PC-3 (cell line): ENCODE data around the gene HIRA. TPM values are rescaled to one million over a fixed set of nuclear protein-coding genes. Genes with fewer than 3 reads are reported as not detected.

ENCODE experiments used
- ATAC-seq: fragments of 200-7000 bp; cut with Tn5 transposase; 2 replicates; pipeline ENCODE4 v1.9.1; 2020; ENCODE audit warnings: mild to moderate bottlenecking, moderate library complexity
- BruUV-seq: library from RNA; stranded (reverse); fragments of 400-500 nt; replicated peaks from 2 replicates; lab custom pipeline; 2021; lab: Mats Ljungman, UMichigan
- CTCF ChIA-PET: fragments of 300-600 bp; sonication (Branson Sonifier 250); formaldehyde crosslinking; loops from one replicate; lab custom pipeline; 2022; ENCODE audit warnings: antibody characterized with exemption; lab: Charles Lee
- POLR2A ChIA-PET: fragments of 300-600 bp; sonication (Branson Sonifier 250); formaldehyde crosslinking; loops from one replicate; lab custom pipeline; 2022; ENCODE audit warnings: antibody characterized with exemption; ENCODE audit not compliant: unreplicated experiment; lab: Charles Lee
- DNase-seq: peaks from one replicate; pipeline ENCODE4 v3.0.0-alpha.2; 2015
- H2AFZ ChIP-seq: fragments of 300-600 bp; sonication (generic); 2 replicates; pipeline ENCODE4 v1.6.0; 2016; ENCODE audit warnings: antibody characterized with exemption, low read length
- H3F3A ChIP-seq: fragments of 300-600 bp; sonication (generic); one replicate; pipeline ENCODE4 v1.6.0; 2017; ENCODE audit warnings: antibody characterized with exemption, low read length, control low read depth, mild to moderate bottlenecking; ENCODE audit not compliant: unreplicated experiment
- H3K27ac ChIP-seq: fragments of 300-600 bp; sonication (generic); 2 replicates; pipeline ENCODE4 v1.5.1; 2016; ENCODE audit warnings: mild to moderate bottlenecking, low read length
- H3K27me3 ChIP-seq: fragments of 300-600 bp; sonication (generic); 2 replicates; pipeline ENCODE4 v1.6.1; 2016; ENCODE audit warnings: low read length, mixed read lengths
- H3K36me3 ChIP-seq: fragments of 300-600 bp; sonication (generic); 2 replicates; pipeline ENCODE4 v1.6.1; 2016; ENCODE audit warnings: low read depth, mixed run types, low read length, mixed read lengths
- H3K4me1 ChIP-seq: fragments of 300-600 bp; sonication (generic); 2 replicates; pipeline ENCODE4 v1.5.1; 2016; ENCODE audit warnings: low read length; ENCODE audit not compliant: insufficient read depth
- H3K4me2 ChIP-seq: fragments of 300-600 bp; sonication (generic); 2 replicates; pipeline ENCODE4 v1.6.0; 2016; ENCODE audit warnings: low read length
- H3K4me3 ChIP-seq: fragments of 300-600 bp; sonication (generic); 2 replicates; pipeline ENCODE4 v1.5.1; 2016; ENCODE audit warnings: mild to moderate bottlenecking, low read length, mixed read lengths
- H3K79me2 ChIP-seq: fragments of 300-600 bp; sonication (generic); 2 replicates; pipeline ENCODE4 v1.6.1; 2017; ENCODE audit warnings: low read length, mixed read lengths
- H3K9ac ChIP-seq: fragments of 300-600 bp; sonication (generic); 2 replicates; pipeline ENCODE4 v1.6.0; 2016; ENCODE audit warnings: mild to moderate bottlenecking, low read length
- H3K9me2 ChIP-seq: fragments of 300-600 bp; sonication (generic); replicated peaks from 2 replicates; pipeline ENCODE4 v1.6.1; 2016; ENCODE audit warnings: mixed run types, low read length, mixed read lengths
- H3K9me3 ChIP-seq: fragments of 300-600 bp; sonication (generic); 2 replicates; pipeline ENCODE4 v1.6.1; 2016; ENCODE audit warnings: low read length, mixed read lengths
- H4K20me1 ChIP-seq: fragments of 300-600 bp; sonication (generic); 2 replicates; pipeline ENCODE4 v1.6.1; 2016; ENCODE audit warnings: low read length, mixed read lengths
- EZH2 ChIP-seq: fragments of 300-600 bp; sonication (generic); IDR thresholded peaks from one replicate; pipeline ENCODE4 v1.6.1; 2017; ENCODE audit warnings: antibody characterized with exemption, mild to moderate bottlenecking, low read length; ENCODE audit not compliant: unreplicated experiment
- EZH2phosphoT487 ChIP-seq: fragments of 300-600 bp; sonication (generic); IDR thresholded peaks from 2 replicates; pipeline ENCODE4 v1.6.1; 2018; ENCODE audit warnings: mild to moderate bottlenecking, antibody characterized with exemption, low read length, borderline replicate concordance
- intact Hi-C: fragments of 100-400 bp; cut with micrococcal nuclease; formaldehyde crosslinking; loops from 2 replicates; pipeline ENCODE4 v1.9.0; 2023
- total RNA-seq: library from RNA; depleted of rRNA; stranded (reverse); fragments of >200 nt; gene quantifications from 2 replicates; pipeline ENCODE4 v1.2.3, GENCODE V29; 2014
- TF ChIP-seq, protein P1 (sequence below): fragments of 300-600 bp; sonication (generic); conservative IDR thresholded peaks from 2 replicates; pipeline ENCODE4 v1.5.1; 2017; ENCODE audit warnings: antibody characterized with exemption, low read depth, mild to moderate bottlenecking, low read length

The HIRA gene
- total RNA-seq, 1 experiment from 2014 or later: 12.4 TPM

GRCh38 chr22:19451570-19451969 lies 20.0 kb upstream of the HIRA start:
- Histone ChIP-seq H3K4me3 (no peak overlapping the region), H3K79me2 (peaks cover 6% of the 10 kb centered on the region), H3K36me3 (peaks cover 25% of the 10 kb centered on the region; the same call in 1 of the 2 replicates), H3K27me3 (no peaks in the 10 kb centered on the region), H3F3A (no peaks in the 10 kb centered on the region), H3K9me3 (no peaks in the 10 kb centered on the region), H3K9me2 (no peaks in the 10 kb centered on the region), H3K4me1 (peaks cover 7% of the 10 kb centered on the region; the same call in 1 of the 2 replicates), H4K20me1 (no peaks in the 10 kb centered on the region), H3K9ac (no peak overlapping the region), H3K27ac (no peak overlapping the region), H2AFZ (no peak overlapping the region), H3K4me2 (no peak overlapping the region)
- TF ChIP-seq EZH2phosphoT487 (no peak), EZH2 (no peak)
- TF ChIP-seq, protein P1, sequence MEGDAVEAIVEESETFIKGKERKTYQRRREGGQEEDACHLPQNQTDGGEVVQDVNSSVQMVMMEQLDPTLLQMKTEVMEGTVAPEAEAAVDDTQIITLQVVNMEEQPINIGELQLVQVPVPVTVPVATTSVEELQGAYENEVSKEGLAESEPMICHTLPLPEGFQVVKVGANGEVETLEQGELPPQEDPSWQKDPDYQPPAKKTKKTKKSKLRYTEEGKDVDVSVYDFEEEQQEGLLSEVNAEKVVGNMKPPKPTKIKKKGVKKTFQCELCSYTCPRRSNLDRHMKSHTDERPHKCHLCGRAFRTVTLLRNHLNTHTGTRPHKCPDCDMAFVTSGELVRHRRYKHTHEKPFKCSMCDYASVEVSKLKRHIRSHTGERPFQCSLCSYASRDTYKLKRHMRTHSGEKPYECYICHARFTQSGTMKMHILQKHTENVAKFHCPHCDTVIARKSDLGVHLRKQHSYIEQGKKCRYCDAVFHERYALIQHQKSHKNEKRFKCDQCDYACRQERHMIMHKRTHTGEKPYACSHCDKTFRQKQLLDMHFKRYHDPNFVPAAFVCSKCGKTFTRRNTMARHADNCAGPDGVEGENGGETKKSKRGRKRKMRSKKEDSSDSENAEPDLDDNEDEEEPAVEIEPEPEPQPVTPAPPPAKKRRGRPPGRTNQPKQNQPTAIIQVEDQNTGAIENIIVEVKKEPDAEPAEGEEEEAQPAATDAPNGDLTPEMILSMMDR: no peak
- intact Hi-C loops: no loop called here
- BruUV-seq: no TSS peak
- CTCF ChIA-PET: no interaction called here
- DNase-seq: no peak
- no peak for ATAC-seq
- POLR2A ChIA-PET: no interaction called here

- H3K4me3 ChIP-seq: no peak overlapping the region
- ChIA-PET CTCF (no interaction called here), POLR2A (no interaction called here)
- intact Hi-C loops: no loop called here
- H3K9me3 ChIP-seq: no peaks in the 10 kb centered on the region
- no peak for DNase-seq
- no peaks in the 10 kb centered on the region for H4K20me1 ChIP-seq
- H3F3A ChIP-seq: no peaks in the 10 kb centered on the region
- peaks cover 16% of the 10 kb centered on the region for H3K79me2 ChIP-seq
- H3K27me3 ChIP-seq: no peaks in the 10 kb centered on the region
- no peak overlapping the region for H3K9ac ChIP-seq
- H3K4me1 ChIP-seq: peaks cover 12% of the 10 kb centered on the region
- H3K4me2 ChIP-seq: no peak overlapping the region
- no peak for ATAC-seq
- BruUV-seq: no TSS peak
- H3K9me2 ChIP-seq: no peaks in the 10 kb centered on the region
- H2AFZ ChIP-seq: no peak overlapping the region
- no peak for TF ChIP-seq EZH2
- H3K36me3 ChIP-seq: peaks cover 20% of the 10 kb centered on the region; the same call in 1 of the 2 replicates
- no peak overlapping the region for H3K27ac ChIP-seq
These were observed 19.0 kb upstream of the HIRA start for GRCh38 chr22:19450363-19451175.

- no peaks in the 10 kb centered on the region for H3F3A ChIP-seq
- intact Hi-C loops: no loop called here
- no peak overlapping the region for H3K4me3 ChIP-seq
- no peaks in the 10 kb centered on the region for H3K27me3 ChIP-seq
- CTCF ChIA-PET: no interaction called here
- H3K36me3 ChIP-seq: peaks cover 16% of the 10 kb centered on the region; the same call in 1 of the 2 replicates
- TF ChIP-seq EZH2 (no peak), EZH2phosphoT487 (no peak)
- TF ChIP-seq, protein P1: no peak
- H3K9ac ChIP-seq: no peak overlapping the region
- no peak overlapping the region for H3K27ac ChIP-seq
- H3K9me2 ChIP-seq: no peaks in the 10 kb centered on the region
- no peak overlapping the region for H3K4me2 ChIP-seq
- H3K4me1 ChIP-seq: peaks cover 12% of the 10 kb centered on the region
- POLR2A ChIA-PET: no interaction called here
- H4K20me1 ChIP-seq: no peaks in the 10 kb centered on the region
- no peak for DNase-seq
- H2AFZ ChIP-seq: no peak overlapping the region
- BruUV-seq: no TSS peak
- H3K79me2 ChIP-seq: peaks cover 28% of the 10 kb centered on the region
- H3K9me3 ChIP-seq: no peaks in the 10 kb centered on the region
- no peak for ATAC-seq
These were observed 17.9 kb upstream of the HIRA start for GRCh38 chr22:19449422-19449767.
